Measurements from ENCODE around the gene OR4C3.
"Not testable (repeated sequence)": the region's sequence is repeated elsewhere in the genome, so short reads cannot be mapped to it uniquely, and the experiment has no call there.

Gene OR4C3

GRCh38 chr11:48324620-48325019, at the start of gene OR4C3:
TSS of gene OR4C3 (plus strand) at chr11:48324920. CDS start at chr11:48325022, 102 bp downstream.
- not testable (repeated sequence) for H3K36me3 Mint-ChIP-seq (ENCODE audit: low read depth); H3K9me3 Mint-ChIP-seq; H3K4me1 Mint-ChIP-seq (ENCODE audit: low read depth); H3K27me3 Mint-ChIP-seq; H3K27ac Mint-ChIP-seq; DNase-seq; H3K4me3 Mint-ChIP-seq

- H3K4me1 Mint-ChIP-seq (ENCODE audit: low read depth): no peaks in the 10 kb centered on the region
- no peaks in the 10 kb centered on the region for H3K36me3 Mint-ChIP-seq (ENCODE audit: low read depth)
- H3K27ac Mint-ChIP-seq: no peak within 1 kb of the TSS
- no peaks in the 10 kb centered on the region for H3K9me3 Mint-ChIP-seq
- H3K4me3 Mint-ChIP-seq: no peak within 1 kb of the TSS
- peaks cover 17% of the 10 kb centered on the region for H3K27me3 Mint-ChIP-seq
- DNase-seq: no peak
Measured at GRCh38 chr11:48305923-48306322, 18.8 kb upstream of the OR4C3 start, which contains the start of gene OR4S1. TSS of gene OR4S1 (plus strand) at chr11:48306223. CDS start at chr11:48306223, 0 bp downstream.

DNA sequence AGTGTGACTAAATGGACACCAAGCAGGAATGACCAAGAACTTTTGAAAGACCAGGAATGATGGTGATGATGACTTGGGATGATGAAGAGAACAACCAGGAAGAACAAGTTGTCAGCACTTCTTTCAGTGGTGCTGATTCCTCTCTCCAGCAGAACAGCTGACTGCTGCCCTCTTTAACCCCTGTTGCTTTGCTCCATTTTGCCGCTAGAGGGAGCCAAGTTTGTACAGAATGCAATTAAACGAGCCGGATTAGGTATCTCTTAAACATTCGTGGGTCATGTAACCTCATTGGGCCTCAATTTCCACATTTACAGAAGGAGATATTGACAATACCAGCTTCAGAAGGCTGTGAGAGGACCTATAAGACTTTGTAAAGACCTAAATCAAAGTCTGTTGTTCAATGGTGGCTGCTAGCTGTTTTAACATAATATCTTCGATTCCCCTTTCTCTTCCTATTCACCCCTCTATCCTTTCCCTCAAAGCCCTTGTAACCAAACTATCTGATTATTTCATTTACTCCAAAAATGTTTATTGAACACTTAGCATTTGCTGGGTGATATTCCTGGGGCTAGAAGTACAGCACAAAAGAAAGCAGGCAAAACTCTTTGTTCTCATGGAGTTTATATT, 16.8 kb upstream of the OR4C3 start:
- H3K9me3 Mint-ChIP-seq: peaks cover 2% of the 10 kb centered on the region
- no peak overlapping the region for H3K27ac Mint-ChIP-seq
- no peaks in the 10 kb centered on the region for H3K4me1 Mint-ChIP-seq (ENCODE audit: low read depth)
- DNase-seq: peak; percentile 53
- H3K4me3 Mint-ChIP-seq: no peak overlapping the region
- H3K27me3 Mint-ChIP-seq: peaks cover 17% of the 10 kb centered on the region
- no peaks in the 10 kb centered on the region for H3K36me3 Mint-ChIP-seq (ENCODE audit: low read depth)

DNA sequence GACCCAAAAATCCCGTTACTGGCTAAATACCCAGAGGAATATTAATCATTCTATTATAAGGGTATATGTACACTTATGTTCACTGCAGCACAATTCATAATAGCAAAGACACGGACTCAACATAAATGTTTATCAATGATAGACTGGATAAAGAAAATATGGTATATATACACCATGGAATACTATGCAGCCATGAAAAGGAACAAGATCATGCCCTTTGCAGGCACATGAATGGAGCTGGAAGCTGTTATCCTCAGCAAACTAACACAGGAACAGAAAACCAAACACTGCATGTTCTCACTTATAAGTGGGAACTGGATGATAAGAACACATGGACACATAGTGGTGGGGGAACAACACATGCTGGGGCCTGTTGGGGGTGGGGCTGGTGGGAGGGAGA, 11.1 kb upstream of the OR4C3 start:
- H3K4me3 Mint-ChIP-seq; DNase-seq; H3K27me3 Mint-ChIP-seq; H3K9me3 Mint-ChIP-seq; H3K36me3 Mint-ChIP-seq (ENCODE audit: low read depth); H3K4me1 Mint-ChIP-seq (ENCODE audit: low read depth); H3K27ac Mint-ChIP-seq: not testable (repeated sequence)

DNA sequence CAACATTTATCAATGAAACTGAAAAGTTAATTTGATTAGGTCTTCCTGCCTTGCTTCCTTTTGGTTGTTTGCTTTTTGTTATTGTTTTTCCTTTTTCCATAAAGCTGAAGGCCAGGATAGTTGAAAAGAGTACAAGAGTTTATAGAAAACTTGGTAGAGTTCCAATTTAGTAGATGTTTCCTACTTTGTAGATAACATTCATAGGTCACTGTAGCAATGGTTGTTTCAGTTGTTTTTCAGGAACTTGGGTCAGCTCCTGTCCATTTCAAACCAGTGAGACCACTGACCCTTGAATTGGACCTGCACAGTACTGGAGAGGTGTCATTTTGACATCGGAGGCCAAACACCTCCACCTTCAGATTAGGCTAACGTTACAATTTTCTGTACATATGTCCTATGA, 4.9 kb upstream of the OR4C3 start:
- H3K27ac Mint-ChIP-seq; H3K36me3 Mint-ChIP-seq (ENCODE audit: low read depth); H3K27me3 Mint-ChIP-seq; H3K4me1 Mint-ChIP-seq (ENCODE audit: low read depth); H3K4me3 Mint-ChIP-seq; H3K9me3 Mint-ChIP-seq; DNase-seq: not testable (repeated sequence)

DNA sequence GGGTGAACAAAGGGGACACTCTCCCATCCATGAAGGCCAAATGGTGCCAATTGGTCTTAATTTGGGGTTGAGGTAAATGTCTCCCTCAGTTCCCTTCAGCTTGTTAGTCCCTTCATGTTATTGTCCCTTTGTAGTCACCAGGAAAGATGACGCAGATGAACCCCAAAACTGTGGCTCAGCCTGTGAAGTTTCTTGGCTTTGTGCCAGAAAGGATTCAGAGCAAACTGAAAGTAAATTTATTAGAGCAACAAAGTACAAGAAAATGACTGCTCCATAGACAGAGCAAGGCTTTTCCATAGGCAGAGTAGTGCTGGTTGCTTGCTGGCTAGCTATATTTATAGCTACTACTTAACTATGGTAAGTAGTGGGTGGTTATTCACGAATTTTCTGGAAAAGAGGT, 16.7 kb downstream of the OR4C3 start:
- peaks cover 2% of the 10 kb centered on the region for H3K27me3 Mint-ChIP-seq
- H3K36me3 Mint-ChIP-seq (ENCODE audit: low read depth): no peaks in the 10 kb centered on the region
- H3K9me3 Mint-ChIP-seq: peaks cover 3% of the 10 kb centered on the region
- no peak for DNase-seq
- no peak overlapping the region for H3K27ac Mint-ChIP-seq
- peaks cover 13% of the 10 kb centered on the region for H3K4me1 Mint-ChIP-seq (ENCODE audit: low read depth)
- no peak overlapping the region for H3K4me3 Mint-ChIP-seq

DNA sequence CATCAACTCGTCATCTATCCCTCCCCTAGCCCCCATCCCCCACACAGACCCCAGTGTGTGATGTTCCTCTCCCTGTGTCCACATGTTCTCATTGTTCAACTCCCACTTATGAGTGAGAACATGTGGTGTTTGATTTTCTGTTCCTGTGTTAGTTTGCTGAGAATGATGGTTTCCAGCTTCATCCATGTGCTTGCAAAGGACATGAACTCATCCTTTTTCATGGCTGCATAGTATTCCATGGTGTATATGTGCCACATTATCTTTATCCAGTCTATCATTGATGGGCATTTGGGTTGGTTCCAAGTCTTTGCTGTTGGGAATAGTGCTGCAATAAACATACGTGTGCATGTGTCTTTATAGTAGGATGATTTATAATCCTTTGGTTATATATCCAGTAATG, 17.8 kb downstream of the OR4C3 start:
- not testable (repeated sequence) for H3K27ac Mint-ChIP-seq; H3K27me3 Mint-ChIP-seq; H3K4me3 Mint-ChIP-seq; DNase-seq; H3K36me3 Mint-ChIP-seq (ENCODE audit: low read depth); H3K9me3 Mint-ChIP-seq
- H3K4me1 Mint-ChIP-seq (ENCODE audit: low read depth): peaks cover 13% of the 10 kb centered on the region

GRCh38 chr11:48346286-48346685, 21.6 kb downstream of the OR4C3 start:
- Mint-ChIP-seq H3K4me1 (ENCODE audit: low read depth) (peaks cover 13% of the 10 kb centered on the region), H3K9me3 (peaks cover 11% of the 10 kb centered on the region)
- not testable (repeated sequence) for H3K36me3 Mint-ChIP-seq (ENCODE audit: low read depth); DNase-seq; H3K27me3 Mint-ChIP-seq; H3K4me3 Mint-ChIP-seq; H3K27ac Mint-ChIP-seq

DNA sequence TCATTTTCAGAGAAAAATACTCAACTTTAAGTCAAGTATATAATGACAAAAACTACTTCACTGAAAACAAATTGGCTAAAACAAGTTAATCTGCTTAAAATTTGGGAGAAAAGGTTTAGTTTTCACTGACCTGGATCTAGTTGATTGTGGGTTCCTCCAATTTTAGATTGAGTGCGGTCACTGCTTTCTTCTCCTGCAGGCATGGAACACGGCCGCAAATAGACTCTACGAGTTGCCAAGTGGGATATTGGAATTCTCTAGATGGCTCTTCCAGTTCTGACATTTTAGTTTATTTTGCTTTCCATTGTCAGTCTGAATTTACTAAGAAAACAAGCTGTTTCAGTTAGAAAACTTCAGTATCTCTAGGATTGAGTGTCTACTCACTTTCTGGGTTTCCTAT, 29.3 kb downstream of the OR4C3 start:
- no peaks in the 10 kb centered on the region for H3K4me1 Mint-ChIP-seq (ENCODE audit: low read depth)

GRCh38 chr11:48354677-48355076, 30.0 kb downstream of the OR4C3 start:
- Mint-ChIP-seq H3K4me3 (no peak overlapping the region), H3K9me3 (peaks cover 13% of the 10 kb centered on the region), H3K27ac (no peak overlapping the region), H3K36me3 (ENCODE audit: low read depth) (no peaks in the 10 kb centered on the region), H3K27me3 (no peaks in the 10 kb centered on the region), H3K4me1 (ENCODE audit: low read depth) (no peaks in the 10 kb centered on the region)
- DNase-seq: no peak

More for the DNA sequence above, 29.3 kb downstream of the OR4C3 start:
- no peaks in the 10 kb centered on the region for H3K36me3 Mint-ChIP-seq (ENCODE audit: low read depth)
- DNase-seq: no peak
- H3K27me3 Mint-ChIP-seq: no peaks in the 10 kb centered on the region
- H3K9me3 Mint-ChIP-seq: peaks cover 12% of the 10 kb centered on the region
- H3K27ac Mint-ChIP-seq: no peak overlapping the region
- H3K4me3 Mint-ChIP-seq: no peak overlapping the region

- H3K27ac Mint-ChIP-seq; H3K4me3 Mint-ChIP-seq; H3K36me3 Mint-ChIP-seq (ENCODE audit: low read depth); H3K27me3 Mint-ChIP-seq; H3K9me3 Mint-ChIP-seq; H3K4me1 Mint-ChIP-seq (ENCODE audit: low read depth); DNase-seq: not testable (repeated sequence)
Measured at GRCh38 chr11:48361289-48361688, 36.6 kb downstream of the OR4C3 start.

GRCh38 chr11:48366365-48366764, 41.6 kb downstream of the OR4C3 start, which contains the start of gene OR4C5:
TSS of gene OR4C5 (minus strand) at chr11:48366465. CDS start at chr11:48366465, 0 bp downstream.
- no peak for DNase-seq
- Mint-ChIP-seq H3K27me3 (no peaks in the 10 kb centered on the region), H3K36me3 (ENCODE audit: low read depth) (no peaks in the 10 kb centered on the region), H3K4me3 (no peak within 1 kb of the TSS), H3K4me1 (ENCODE audit: low read depth) (no peaks in the 10 kb centered on the region), H3K27ac (no peak within 1 kb of the TSS), H3K9me3 (no peaks in the 10 kb centered on the region)
